ENCODE results near the gene ST6GALNAC4. TPM values are rescaled to one million over a fixed set of nuclear protein-coding genes. Genes with fewer than 3 reads are reported as not detected.

The ST6GALNAC4 gene
- total and polyA plus RNA-seq, 10 of the 15 experiments (the other 5 are each of a cell fraction or from before 2014, with no cell fraction given), result 4.2 to 63.2 (median 35.2) TPM

- TF ChIP-seq, protein P1, sequence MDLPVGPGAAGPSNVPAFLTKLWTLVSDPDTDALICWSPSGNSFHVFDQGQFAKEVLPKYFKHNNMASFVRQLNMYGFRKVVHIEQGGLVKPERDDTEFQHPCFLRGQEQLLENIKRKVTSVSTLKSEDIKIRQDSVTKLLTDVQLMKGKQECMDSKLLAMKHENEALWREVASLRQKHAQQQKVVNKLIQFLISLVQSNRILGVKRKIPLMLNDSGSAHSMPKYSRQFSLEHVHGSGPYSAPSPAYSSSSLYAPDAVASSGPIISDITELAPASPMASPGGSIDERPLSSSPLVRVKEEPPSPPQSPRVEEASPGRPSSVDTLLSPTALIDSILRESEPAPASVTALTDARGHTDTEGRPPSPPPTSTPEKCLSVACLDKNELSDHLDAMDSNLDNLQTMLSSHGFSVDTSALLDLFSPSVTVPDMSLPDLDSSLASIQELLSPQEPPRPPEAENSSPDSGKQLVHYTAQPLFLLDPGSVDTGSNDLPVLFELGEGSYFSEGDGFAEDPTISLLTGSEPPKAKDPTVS (IDR thresholded peaks at IDR 0.05; ENCODE audit: low read depth, low read length), result no peak
- TF ChIP-seq EP300 (IDR thresholded peaks at IDR 0.05; ENCODE audit: borderline replicate concordance in 1 of 2, control insufficient read depth in 1 of 2, low read depth in 2 of 2, low read length in 2 of 2), result no peak
- no peak for TF ChIP-seq EGR1 (IDR thresholded peaks at IDR 0.05; ENCODE audit: borderline replicate concordance in 1 of 2, low read depth in 2 of 2, low read length in 2 of 2)
- no peak for TF ChIP-seq PAX8 (IDR thresholded peaks at IDR 0.05)
- TF ChIP-seq, protein P2, sequence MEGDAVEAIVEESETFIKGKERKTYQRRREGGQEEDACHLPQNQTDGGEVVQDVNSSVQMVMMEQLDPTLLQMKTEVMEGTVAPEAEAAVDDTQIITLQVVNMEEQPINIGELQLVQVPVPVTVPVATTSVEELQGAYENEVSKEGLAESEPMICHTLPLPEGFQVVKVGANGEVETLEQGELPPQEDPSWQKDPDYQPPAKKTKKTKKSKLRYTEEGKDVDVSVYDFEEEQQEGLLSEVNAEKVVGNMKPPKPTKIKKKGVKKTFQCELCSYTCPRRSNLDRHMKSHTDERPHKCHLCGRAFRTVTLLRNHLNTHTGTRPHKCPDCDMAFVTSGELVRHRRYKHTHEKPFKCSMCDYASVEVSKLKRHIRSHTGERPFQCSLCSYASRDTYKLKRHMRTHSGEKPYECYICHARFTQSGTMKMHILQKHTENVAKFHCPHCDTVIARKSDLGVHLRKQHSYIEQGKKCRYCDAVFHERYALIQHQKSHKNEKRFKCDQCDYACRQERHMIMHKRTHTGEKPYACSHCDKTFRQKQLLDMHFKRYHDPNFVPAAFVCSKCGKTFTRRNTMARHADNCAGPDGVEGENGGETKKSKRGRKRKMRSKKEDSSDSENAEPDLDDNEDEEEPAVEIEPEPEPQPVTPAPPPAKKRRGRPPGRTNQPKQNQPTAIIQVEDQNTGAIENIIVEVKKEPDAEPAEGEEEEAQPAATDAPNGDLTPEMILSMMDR (IDR thresholded peaks at IDR 0.05 in 2 of 3, conservative IDR thresholded peaks at IDR 0.05 in 1 of 3; ENCODE audit: control insufficient read depth in 2 of 3, extremely low read depth in 1 of 3, insufficient read depth in 1 of 3, low read depth in 3 of 3, low read length in 3 of 3), result no peak
- TF ChIP-seq ESRRA (IDR thresholded peaks at IDR 0.05; ENCODE audit: low read length), result no peak
- TF ChIP-seq SRF (IDR thresholded peaks at IDR 0.05; ENCODE audit: low read depth in 2 of 2, low read length in 2 of 2), result no peak
- no peak for TF ChIP-seq ZZZ3 (IDR thresholded peaks at IDR 0.05; ENCODE audit: control insufficient read depth, insufficient read length, low read depth)
These were observed 4.0 kb upstream of the ST6GALNAC4 start (continued) for GRCh38 chr9:127920794-127921193.
